Endometrium (tissue), 2 donors: ENCODE data around the gene CDAN1.
"Not testable (repeated sequence)": the region's sequence is repeated elsewhere in the genome, so short reads cannot be mapped to it uniquely, and the experiment has no call there.

Source experiments
- FAIRE-seq: peaks from 2 replicates; lab custom pipeline; 2012; peaks lifted over from hg19 to GRCh38; lab: Jason Lieb, UNC
- donor health status: control.
- donor health status: control.

CDAN1 gene

GRCh38 chr15:42736793-42737528 is at the start of gene CDAN1:
CDAN1 (minus strand) TSS chr15:42737128; CDS start chr15:42737102, 26 bp downstream.
- FAIRE-seq = no peak

- no peak for FAIRE-seq
Observed at GRCh38 chr15:42785569-42785968, 48.6 kb upstream of the CDAN1 start.

- no peak for FAIRE-seq
Observed at GRCh38 chr15:42784705-42785104, 47.8 kb upstream of the CDAN1 start.

GRCh38 chr15:42782716-42783115 is 45.8 kb upstream of the CDAN1 start:
- no peak for FAIRE-seq

- no peak for FAIRE-seq
Observed at GRCh38 chr15:42775416-42775815, 38.5 kb upstream of the CDAN1 start.

- FAIRE-seq = no peak
Observed at GRCh38 chr15:42772901-42773300, 36.0 kb upstream of the CDAN1 start.

GRCh38 chr15:42772144-42772543 is 35.2 kb upstream of the CDAN1 start:
- no peak for FAIRE-seq

GRCh38 chr15:42766109-42766508 is 29.2 kb upstream of the CDAN1 start:
- not testable (repeated sequence) for FAIRE-seq

- not testable (repeated sequence) for FAIRE-seq
Observed at GRCh38 chr15:42764154-42764731, 27.3 kb upstream of the CDAN1 start.

- FAIRE-seq = not testable (repeated sequence)
Observed at GRCh38 chr15:42761813-42762212, 24.9 kb upstream of the CDAN1 start.

- no peak for FAIRE-seq
Observed at GRCh38 chr15:42760759-42761158, 23.8 kb upstream of the CDAN1 start.

- FAIRE-seq = no peak
Observed at GRCh38 chr15:42759093-42759492, 22.2 kb upstream of the CDAN1 start.

GRCh38 chr15:42750306-42750705 is 13.4 kb upstream of the CDAN1 start:
- no peak for FAIRE-seq

- FAIRE-seq = no peak
Observed at GRCh38 chr15:42749266-42749665, 12.3 kb upstream of the CDAN1 start.

- FAIRE-seq = no peak
Observed at GRCh38 chr15:42744195-42744594, 7.3 kb upstream of the CDAN1 start.

GRCh38 chr15:42742149-42742548 is 5.2 kb upstream of the CDAN1 start:
- no peak for FAIRE-seq

- no peak for FAIRE-seq
Observed at GRCh38 chr15:42741710-42742109, 4.8 kb upstream of the CDAN1 start.

GRCh38 chr15:42737529-42738328 is 801 bp upstream of the CDAN1 start:
- FAIRE-seq = no peak

GRCh38 chr15:42736178-42736792 is 643 bp downstream of the CDAN1 start:
- FAIRE-seq = no peak

- FAIRE-seq = no peak
Observed at GRCh38 chr15:42735382-42736165, 1.4 kb downstream of the CDAN1 start.

GRCh38 chr15:42734076-42734672 is 2.8 kb downstream of the CDAN1 start:
- no peak for FAIRE-seq
